ENCODE measurements around the gene LSM7.

GRCh38 chr19:2341244-2341751 is 12.9 kb upstream of the LSM7 start:
- TF ChIP-seq POLR2A (IDR thresholded peaks at IDR 0.05; ENCODE audit: low read length) = no peak
- TF ChIP-seq GATA1 (IDR thresholded peaks at IDR 0.05; ENCODE audit: low read depth, low read length) = no peak

Data from erythroblast (primary cell).